Activated CD4-positive, alpha-beta T cell treated with anti-CD3 and anti-CD28 coated beads, Interleukin-10, Interleukin-2, amounts not matched to agents 100 ng/mL and 50 ng/mL, durations not matched to agents 16 hours and 8 hours (primary cell): ENCODE results near the gene ADAMTS9.
"Not testable (repeated sequence)": the region's sequence is repeated elsewhere in the genome, so short reads cannot be mapped to it uniquely, and the experiment has no call there.

Experiments
- DNase-seq: peaks from one replicate; pipeline ENCODE4 v3.0.0-alpha.2; 2020

Gene ADAMTS9

GRCh38 chr3:64568895-64569517 lies 118.8 kb downstream of the ADAMTS9 start:
- DNase-seq, result no peak

- no peak for DNase-seq
Measured at GRCh38 chr3:64566859-64567258, 120.9 kb downstream of the ADAMTS9 start.

GRCh38 chr3:64563751-64564150 lies 124.0 kb downstream of the ADAMTS9 start:
- no peak for DNase-seq

- DNase-seq, result no peak
Measured at GRCh38 chr3:64561868-64562267, 125.9 kb downstream of the ADAMTS9 start.

GRCh38 chr3:64561325-64561843 lies 126.4 kb downstream of the ADAMTS9 start:
- no peak for DNase-seq

- DNase-seq, result no peak
Measured at GRCh38 chr3:64560791-64561190, 127.0 kb downstream of the ADAMTS9 start.

- DNase-seq, result no peak
Measured at GRCh38 chr3:64559588-64559987, 128.2 kb downstream of the ADAMTS9 start.

- DNase-seq, result no peak
Measured at GRCh38 chr3:64556046-64556445, 131.8 kb downstream of the ADAMTS9 start.

- DNase-seq, result no peak
Measured at GRCh38 chr3:64555351-64555750, 132.4 kb downstream of the ADAMTS9 start.

GRCh38 chr3:64554096-64554920 lies 133.5 kb downstream of the ADAMTS9 start:
- no peak for DNase-seq

GRCh38 chr3:64552966-64553365 lies 134.8 kb downstream of the ADAMTS9 start:
- DNase-seq, result no peak

GRCh38 chr3:64552160-64552559 lies 135.6 kb downstream of the ADAMTS9 start:
- DNase-seq, result no peak

- DNase-seq, result no peak
Measured at GRCh38 chr3:64551697-64552096, 136.1 kb downstream of the ADAMTS9 start.

- no peak for DNase-seq
Measured at GRCh38 chr3:64550745-64551144, 137.1 kb downstream of the ADAMTS9 start.

GRCh38 chr3:64549869-64550268 lies 137.9 kb downstream of the ADAMTS9 start:
- DNase-seq, result no peak

GRCh38 chr3:64548200-64548889 lies 139.5 kb downstream of the ADAMTS9 start:
- DNase-seq, result no peak

- no peak for DNase-seq
Measured at GRCh38 chr3:64546856-64547255, 140.9 kb downstream of the ADAMTS9 start.

GRCh38 chr3:64545239-64545638 lies 142.6 kb downstream of the ADAMTS9 start:
- DNase-seq, result not testable (repeated sequence)

- DNase-seq, result no peak
Measured at GRCh38 chr3:64541803-64542202, 146.0 kb downstream of the ADAMTS9 start.

- no peak for DNase-seq
Measured at GRCh38 chr3:64539451-64540196, 148.2 kb downstream of the ADAMTS9 start.

GRCh38 chr3:64536166-64536565 lies 151.6 kb downstream of the ADAMTS9 start:
- no peak for DNase-seq

- peak; percentile 63 for DNase-seq
Measured at GRCh38 chr3:64533617-64534317, 154.0 kb downstream of the ADAMTS9 start.
